Measurements from ENCODE around the gene ULK4.

The ULK4 gene

GRCh38 chr3:41464401-41464800 is 497.5 kb downstream of the ULK4 start:
- H3K27me3 ChIP-seq (ENCODE audit: insufficient read depth, poor library complexity, severe bottlenecking): no peaks in the 10 kb centered on the region
- H3K27ac ChIP-seq (replicated peaks): no peak overlapping the region
- TF ChIP-seq, protein P1, sequence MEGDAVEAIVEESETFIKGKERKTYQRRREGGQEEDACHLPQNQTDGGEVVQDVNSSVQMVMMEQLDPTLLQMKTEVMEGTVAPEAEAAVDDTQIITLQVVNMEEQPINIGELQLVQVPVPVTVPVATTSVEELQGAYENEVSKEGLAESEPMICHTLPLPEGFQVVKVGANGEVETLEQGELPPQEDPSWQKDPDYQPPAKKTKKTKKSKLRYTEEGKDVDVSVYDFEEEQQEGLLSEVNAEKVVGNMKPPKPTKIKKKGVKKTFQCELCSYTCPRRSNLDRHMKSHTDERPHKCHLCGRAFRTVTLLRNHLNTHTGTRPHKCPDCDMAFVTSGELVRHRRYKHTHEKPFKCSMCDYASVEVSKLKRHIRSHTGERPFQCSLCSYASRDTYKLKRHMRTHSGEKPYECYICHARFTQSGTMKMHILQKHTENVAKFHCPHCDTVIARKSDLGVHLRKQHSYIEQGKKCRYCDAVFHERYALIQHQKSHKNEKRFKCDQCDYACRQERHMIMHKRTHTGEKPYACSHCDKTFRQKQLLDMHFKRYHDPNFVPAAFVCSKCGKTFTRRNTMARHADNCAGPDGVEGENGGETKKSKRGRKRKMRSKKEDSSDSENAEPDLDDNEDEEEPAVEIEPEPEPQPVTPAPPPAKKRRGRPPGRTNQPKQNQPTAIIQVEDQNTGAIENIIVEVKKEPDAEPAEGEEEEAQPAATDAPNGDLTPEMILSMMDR (IDR thresholded peaks at IDR 0.05; ENCODE audit: insufficient read depth, low read length): no peak
- TF ChIP-seq POLR2AphosphoS5 (IDR thresholded peaks at IDR 0.05; ENCODE audit: low read depth) (no peak), SPI1 (IDR thresholded peaks at IDR 0.05; ENCODE audit: borderline replicate concordance, low read depth) (no peak), GABPA (IDR thresholded peaks at IDR 0.05; ENCODE audit: low read depth) (no peak), REST (IDR thresholded peaks at IDR 0.05; ENCODE audit: insufficient replicate concordance, low read depth) (no peak)
- no peak for DNase-seq (ENCODE audit: low read depth in 1 of 2, low spot score in 1 of 2)
- no peak overlapping the region for H3K4me3 ChIP-seq (replicated peaks; ENCODE audit: insufficient read depth, low read length)

DNA sequence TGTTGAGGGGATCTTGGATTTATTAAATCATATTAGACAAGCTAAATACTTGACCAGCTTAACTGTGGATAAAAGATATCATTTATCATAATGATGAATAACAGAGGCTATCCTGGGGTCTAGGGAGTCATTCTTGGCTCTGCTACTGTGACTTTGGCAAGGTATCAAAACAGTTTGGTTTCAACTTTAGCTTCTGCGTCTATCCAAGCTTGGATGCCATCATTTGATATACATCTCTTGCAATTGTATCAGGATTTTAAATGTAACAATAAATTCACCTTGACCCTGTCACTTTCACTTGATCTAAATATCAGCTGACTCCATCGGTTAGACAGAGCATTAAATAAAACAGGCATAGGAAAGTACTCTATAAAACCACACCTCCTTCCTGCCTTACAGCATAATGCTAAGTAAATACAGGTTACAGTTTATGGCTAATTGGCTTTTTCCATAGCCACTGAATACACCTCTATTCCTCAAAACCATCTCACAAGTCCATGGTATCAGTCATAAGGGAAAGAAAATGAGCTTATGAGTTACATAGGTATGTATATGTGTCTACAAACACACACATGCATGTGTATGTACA is 499.7 kb downstream of the ULK4 start:
- Histone ChIP-seq H3K27me3 (ENCODE audit: insufficient read depth, poor library complexity, severe bottlenecking) (no peaks in the 10 kb centered on the region), H3K4me3 (replicated peaks; ENCODE audit: insufficient read depth, low read length) (no peak overlapping the region), H3K27ac (replicated peaks) (no peak overlapping the region)
- no peak for DNase-seq (ENCODE audit: low read depth in 1 of 2, low spot score in 1 of 2)
- TF ChIP-seq POLR2AphosphoS5 (IDR thresholded peaks at IDR 0.05; ENCODE audit: low read depth) (no peak), REST (IDR thresholded peaks at IDR 0.05; ENCODE audit: insufficient replicate concordance, low read depth) (no peak), SPI1 (IDR thresholded peaks at IDR 0.05; ENCODE audit: borderline replicate concordance, low read depth) (no peak), GABPA (IDR thresholded peaks at IDR 0.05; ENCODE audit: low read depth) (no peak)
- TF ChIP-seq, protein P1 (IDR thresholded peaks at IDR 0.05; ENCODE audit: insufficient read depth, low read length): no peak

DNA sequence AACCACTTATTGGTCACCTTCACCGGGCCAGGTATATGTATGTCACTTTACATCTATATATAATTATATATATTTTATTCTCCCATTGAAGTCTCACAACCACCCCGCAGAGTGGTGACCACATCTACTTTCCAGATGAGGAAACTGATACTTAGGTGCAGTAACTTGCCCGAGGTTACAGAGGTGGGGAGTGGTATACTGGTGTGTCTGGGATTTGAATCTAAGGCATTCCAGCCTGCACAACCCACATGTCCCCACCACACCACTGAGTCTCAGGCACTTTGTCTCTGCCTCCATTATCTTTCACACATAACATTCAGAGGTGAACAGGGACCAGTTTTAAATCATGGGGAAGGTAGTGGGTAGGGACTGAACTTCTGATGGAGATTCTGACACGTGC is 501.2 kb downstream of the ULK4 start:
- TF ChIP-seq REST (IDR thresholded peaks at IDR 0.05; ENCODE audit: insufficient replicate concordance, low read depth) (no peak), POLR2AphosphoS5 (IDR thresholded peaks at IDR 0.05; ENCODE audit: low read depth) (no peak), GABPA (IDR thresholded peaks at IDR 0.05; ENCODE audit: low read depth) (no peak), SPI1 (IDR thresholded peaks at IDR 0.05; ENCODE audit: borderline replicate concordance, low read depth) (no peak)
- TF ChIP-seq, protein P1 (IDR thresholded peaks at IDR 0.05; ENCODE audit: insufficient read depth, low read length): no peak
- H3K27ac ChIP-seq (replicated peaks): no peak overlapping the region
- no peak for DNase-seq (ENCODE audit: low read depth in 1 of 2, low spot score in 1 of 2)

More for the DNA sequence above, 501.2 kb downstream of the ULK4 start:
- Histone ChIP-seq H3K4me3 (replicated peaks; ENCODE audit: insufficient read depth, low read length) (no peak overlapping the region), H3K27me3 (ENCODE audit: insufficient read depth, poor library complexity, severe bottlenecking) (no peaks in the 10 kb centered on the region)
